Activated T-helper 2 cell treated with anti-CD3 and anti-CD28 coated beads, Interferon-gamma antibody, Interleukin-2, Interleukin-4, amounts not matched to agents 10 μg/mL and 5 μg/mL and 100 μg/mL, durations not matched to agents 14 hours and 24 hours and 36 hours (primary cell): ENCODE results near the gene SPRY4. TPM values are rescaled to one million over a fixed set of nuclear protein-coding genes. Genes with fewer than 3 reads are reported as not detected.
"Not testable (repeated sequence)": the region's sequence is repeated elsewhere in the genome, so short reads cannot be mapped to it uniquely, and the experiment has no call there.

Source experiments
- DNase-seq: peaks from one replicate; pipeline ENCODE4 v3.0.0; 2021; ENCODE audit warnings: low spot score
- H3K27ac Mint-ChIP-seq: one replicate; pipeline ENCODE4 v1.8.0; 2021; ENCODE audit warnings: mixed read lengths
- H3K27me3 Mint-ChIP-seq: one replicate; pipeline ENCODE4 v1.8.0; 2021; ENCODE audit warnings: low read depth, mixed read lengths
- H3K36me3 Mint-ChIP-seq: one replicate; pipeline ENCODE4 v1.8.0; 2021; ENCODE audit warnings: low read depth, mixed read lengths
- H3K4me1 Mint-ChIP-seq: one replicate; pipeline ENCODE4 v1.8.0; 2021; ENCODE audit warnings: low read depth, mixed read lengths
- H3K4me3 Mint-ChIP-seq: one replicate; pipeline ENCODE4 v1.8.0; 2021; ENCODE audit warnings: low read depth, mild to moderate bottlenecking, moderate library complexity, mixed read lengths
- H3K9me3 Mint-ChIP-seq: one replicate; pipeline ENCODE4 v1.8.0; 2021; ENCODE audit warnings: mixed read lengths
- intact Hi-C: fragments of 100-400 bp; cut with micrococcal nuclease; formaldehyde crosslinking; loops from one replicate; pipeline ENCODE4 v1.15.1; 2023
- total RNA-seq: library from RNA; stranded (reverse); gene quantifications from 2 replicates; pipeline ENCODE4 v1.2.3, GENCODE V29; 2022

Gene SPRY4
- 0.64 TPM in 2 replicates for total RNA-seq

GRCh38 chr5:142324871-142325724, at the start of gene SPRY4:
Gene SPRY4 (minus strand): TSS chr5:142325021. CDS start chr5:142315108, 9,913 bp downstream.
- Mint-ChIP-seq H3K27ac (peak within 1 kb of the TSS; percentile 55), H3K27me3 (peaks cover 40% of the 10 kb centered on the region), H3K4me3 (peak within 1 kb of the TSS; percentile 83), H3K36me3 (no peaks in the 10 kb centered on the region), H3K4me1 (peaks cover 31% of the 10 kb centered on the region), H3K9me3 (no peaks in the 10 kb centered on the region)
- DNase-seq, result peak; percentile 78
- intact Hi-C loops, result loop anchor here (1.0 to 2.0 kb wide), 2 partner anchors 32 to 108 kb away; no protein-coding TSS in a partner anchor

- Mint-ChIP-seq H3K27me3 (no peaks in the 10 kb centered on the region), H3K4me3 (no peak overlapping the region), H3K36me3 (no peaks in the 10 kb centered on the region), H3K4me1 (peaks cover 8% of the 10 kb centered on the region), H3K27ac (no peak overlapping the region), H3K9me3 (no peaks in the 10 kb centered on the region)
- intact Hi-C loops, result no loop called here
- no peak for DNase-seq
These were observed 43.7 kb upstream of the SPRY4 start for GRCh38 chr5:142368529-142368928.

GRCh38 chr5:142366007-142366406, 41.2 kb upstream of the SPRY4 start:
- Mint-ChIP-seq H3K4me3 (no peak overlapping the region), H3K4me1 (peaks cover 9% of the 10 kb centered on the region), H3K27me3 (no peaks in the 10 kb centered on the region), H3K36me3 (no peaks in the 10 kb centered on the region), H3K27ac (no peak overlapping the region), H3K9me3 (no peaks in the 10 kb centered on the region)
- intact Hi-C loops, result no loop called here
- DNase-seq, result no peak

- DNase-seq, result no peak
- H3K27ac Mint-ChIP-seq, result no peak overlapping the region
These were observed 39.7 kb upstream of the SPRY4 start for GRCh38 chr5:142364251-142365145.

GRCh38 chr5:142363619-142363963, 38.8 kb upstream of the SPRY4 start:
- intact Hi-C loops, result no loop called here
- H3K4me1 Mint-ChIP-seq, result peaks cover 22% of the 10 kb centered on the region
- no peak for DNase-seq
- H3K4me3 Mint-ChIP-seq, result no peak overlapping the region
- H3K27me3 Mint-ChIP-seq, result peaks cover 4% of the 10 kb centered on the region
- no peaks in the 10 kb centered on the region for H3K36me3 Mint-ChIP-seq
- no peaks in the 10 kb centered on the region for H3K9me3 Mint-ChIP-seq
- no peak overlapping the region for H3K27ac Mint-ChIP-seq

More at GRCh38 chr5:142364251-142365145, 39.7 kb upstream of the SPRY4 start:
- Mint-ChIP-seq H3K9me3 (no peaks in the 10 kb centered on the region), H3K27me3 (peaks cover 4% of the 10 kb centered on the region), H3K4me3 (no peak overlapping the region), H3K36me3 (no peaks in the 10 kb centered on the region), H3K4me1 (peaks cover 22% of the 10 kb centered on the region)
- intact Hi-C loops, result no loop called here

- intact Hi-C loops, H3K27me3 Mint-ChIP-seq, DNase-seq, H3K27ac Mint-ChIP-seq, H3K36me3 Mint-ChIP-seq, H3K4me3 Mint-ChIP-seq, H3K9me3 Mint-ChIP-seq: not testable (repeated sequence)
- H3K4me1 Mint-ChIP-seq, result peaks cover 33% of the 10 kb centered on the region
These were observed 37.4 kb upstream of the SPRY4 start for GRCh38 chr5:142362193-142362592.

GRCh38 chr5:142360607-142361120, 35.8 kb upstream of the SPRY4 start:
- H3K36me3 Mint-ChIP-seq, result no peaks in the 10 kb centered on the region
- H3K4me1 Mint-ChIP-seq, result peaks cover 30% of the 10 kb centered on the region
- no peaks in the 10 kb centered on the region for H3K9me3 Mint-ChIP-seq
- H3K4me3 Mint-ChIP-seq, result no peak overlapping the region
- no peak overlapping the region for H3K27ac Mint-ChIP-seq
- intact Hi-C loops, result no loop called here
- H3K27me3 Mint-ChIP-seq, result peaks cover 9% of the 10 kb centered on the region
- no peak for DNase-seq

GRCh38 chr5:142360051-142360498, 35.3 kb upstream of the SPRY4 start:
- Mint-ChIP-seq H3K4me1 (peaks cover 30% of the 10 kb centered on the region), H3K4me3 (no peak overlapping the region), H3K27ac (no peak overlapping the region), H3K9me3 (no peaks in the 10 kb centered on the region), H3K27me3 (peaks cover 9% of the 10 kb centered on the region), H3K36me3 (no peaks in the 10 kb centered on the region)
- intact Hi-C loops, result no loop called here
- DNase-seq, result no peak

GRCh38 chr5:142358648-142359047, 33.8 kb upstream of the SPRY4 start:
- intact Hi-C loops, result loop anchor here (2.0 to 10.0 kb wide), 2 partner anchors 114 to 264 kb away; no protein-coding TSS in a partner anchor
- H3K36me3 Mint-ChIP-seq, result no peaks in the 10 kb centered on the region
- no peak for DNase-seq
- H3K4me1 Mint-ChIP-seq, result peaks cover 32% of the 10 kb centered on the region
- H3K27me3 Mint-ChIP-seq, result peaks cover 9% of the 10 kb centered on the region
- no peak overlapping the region for H3K27ac Mint-ChIP-seq
- no peaks in the 10 kb centered on the region for H3K9me3 Mint-ChIP-seq
- no peak overlapping the region for H3K4me3 Mint-ChIP-seq

GRCh38 chr5:142358121-142358520, 33.3 kb upstream of the SPRY4 start:
- peak overlapping the region; percentile 72 for H3K4me3 Mint-ChIP-seq
- intact Hi-C loops, result loop anchor here (2.0 to 10.0 kb wide), 2 partner anchors 115 to 263 kb away; no protein-coding TSS in a partner anchor
- peaks cover 34% of the 10 kb centered on the region for H3K4me1 Mint-ChIP-seq

GRCh38 chr5:142357469-142358090, 32.8 kb upstream of the SPRY4 start:
- Mint-ChIP-seq H3K4me1 (peaks cover 34% of the 10 kb centered on the region), H3K9me3 (no peaks in the 10 kb centered on the region), H3K36me3 (no peaks in the 10 kb centered on the region), H3K27me3 (peaks cover 9% of the 10 kb centered on the region), H3K4me3 (peak overlapping the region; percentile 72), H3K27ac (peak overlapping the region; percentile 76)
- DNase-seq, result no peak
- intact Hi-C loops, result loop anchor here (1.0 to 10.0 kb wide), 3 partner anchors 33 to 263 kb away; no protein-coding TSS in a partner anchor

More at GRCh38 chr5:142358121-142358520, 33.3 kb upstream of the SPRY4 start:
- no peak for DNase-seq
- no peaks in the 10 kb centered on the region for H3K9me3 Mint-ChIP-seq
- peaks cover 9% of the 10 kb centered on the region for H3K27me3 Mint-ChIP-seq
- H3K27ac Mint-ChIP-seq, result no peak overlapping the region
- H3K36me3 Mint-ChIP-seq, result no peaks in the 10 kb centered on the region
